Measurements from ENCODE around the gene IQGAP1. TPM values are rescaled to one million over a fixed set of nuclear protein-coding genes. Genes with fewer than 3 reads are reported as not detected.

Gene IQGAP1
- total RNA-seq, 1 experiment from 2014 or later = 113 TPM

DNA sequence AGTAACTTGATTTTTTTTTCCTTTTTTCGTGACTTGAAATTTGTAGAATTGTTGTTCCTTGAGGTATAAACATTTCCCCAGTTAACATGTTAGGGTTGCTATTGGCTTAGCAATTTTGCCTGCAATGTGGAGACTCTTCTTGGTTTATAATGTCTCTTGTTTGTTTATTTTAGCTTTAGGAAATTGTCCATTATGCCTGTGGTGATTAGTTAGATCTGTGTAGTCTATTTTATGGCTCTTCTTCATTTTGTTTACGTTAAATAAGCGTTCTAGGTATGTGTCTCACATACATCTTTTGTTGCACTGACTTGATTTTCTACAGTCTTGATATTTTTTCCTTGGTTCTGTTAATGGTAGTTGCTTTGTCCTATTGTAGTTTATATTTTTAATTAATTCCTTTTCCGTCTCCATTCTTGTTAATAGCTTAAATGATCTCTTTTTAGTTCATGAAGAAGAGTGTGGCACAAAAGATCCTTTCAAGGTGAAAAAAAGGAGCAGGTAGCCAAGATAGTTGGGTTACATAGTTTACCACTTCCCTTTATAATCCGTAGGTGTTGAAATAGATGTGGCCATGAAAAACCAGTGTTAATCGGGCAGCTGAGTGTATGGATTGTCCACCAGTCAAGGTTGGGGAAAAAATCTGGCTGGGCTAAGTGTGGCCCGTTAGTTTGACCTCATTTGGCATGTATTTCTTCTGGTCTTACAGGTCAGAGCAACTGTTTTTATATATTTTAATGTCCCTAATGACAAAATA lies 12.1 kb downstream of the IQGAP1 start:
- CTCF ChIA-PET = no interaction called here
- POLR2A ChIA-PET = interaction anchor here (2.1 kb wide), 1 partner anchor 12 kb away, joined by 13 read pairs; the partner anchor contains the start of gene IQGAP1
- Histone ChIP-seq H3K9me2 (ENCODE audit: insufficient read depth) (no peaks in the 10 kb centered on the region), H3K4me2 (ENCODE audit: low read length) (peak overlapping the region; percentile 81), H3K4me3 (replicated peaks in 1 of 2; ENCODE audit: low read depth in 1 of 2, low read length in 2 of 2) (peak overlapping the region; percentile 22 to 50), H3K79me2 (ENCODE audit: insufficient read depth, low read length) (peaks cover 93% of the 10 kb centered on the region), H3K27me3 (ENCODE audit: insufficient read depth, low read length) (no peaks in the 10 kb centered on the region), H3K4me1 (ENCODE audit: control insufficient read depth in 1 of 2, insufficient read depth in 2 of 2, low read length in 2 of 2) (peaks cover 46 to 51% of the 10 kb centered on the region in 2 experiments), H2AFZ (ENCODE audit: low read depth, low read length, poor library complexity, severe bottlenecking) (no peak overlapping the region), H3K27ac (ENCODE audit: low read depth, low read length) (peak overlapping the region; percentile 76), H3K36me3 (ENCODE audit: control insufficient read depth in 1 of 2, insufficient read depth in 2 of 2, low read length in 2 of 2) (no peaks in the 10 kb centered on the region), H3K9me3 (ENCODE audit: control insufficient read depth in 1 of 2, insufficient read depth in 1 of 2, low read depth in 1 of 2, low read length in 2 of 2) (no peaks in the 10 kb centered on the region), H4K20me1 (ENCODE audit: insufficient read depth) (no peaks in the 10 kb centered on the region), H3K9ac (ENCODE audit: low read length) (peak overlapping the region; percentile 60)
- BruUV-seq (replicated peaks) = TSS peak; percentile 62
- ATAC-seq (peak; percentile 59), DNase-seq (ENCODE audit: low read depth, low spot score) (no peak)
- intact Hi-C loops (cut with micrococcal nuclease) = loop anchor here (1.0 kb wide), 1 partner anchor 12 kb away; the partner anchor contains the start of gene IQGAP1
- RAD21 ChIA-PET (ENCODE audit: low non-redundant PET in 1 of 2, low total read pairs in 2 of 2, uncharacterized antibody in 2 of 2, unreplicated experiment in 2 of 2) = interaction anchor here in 1 of 2 experiments (1.0 kb wide), 1 partner anchor 12 kb away, joined by 3 read pairs; the partner anchor contains the start of gene IQGAP1
- TF ChIP-seq, protein P1, sequence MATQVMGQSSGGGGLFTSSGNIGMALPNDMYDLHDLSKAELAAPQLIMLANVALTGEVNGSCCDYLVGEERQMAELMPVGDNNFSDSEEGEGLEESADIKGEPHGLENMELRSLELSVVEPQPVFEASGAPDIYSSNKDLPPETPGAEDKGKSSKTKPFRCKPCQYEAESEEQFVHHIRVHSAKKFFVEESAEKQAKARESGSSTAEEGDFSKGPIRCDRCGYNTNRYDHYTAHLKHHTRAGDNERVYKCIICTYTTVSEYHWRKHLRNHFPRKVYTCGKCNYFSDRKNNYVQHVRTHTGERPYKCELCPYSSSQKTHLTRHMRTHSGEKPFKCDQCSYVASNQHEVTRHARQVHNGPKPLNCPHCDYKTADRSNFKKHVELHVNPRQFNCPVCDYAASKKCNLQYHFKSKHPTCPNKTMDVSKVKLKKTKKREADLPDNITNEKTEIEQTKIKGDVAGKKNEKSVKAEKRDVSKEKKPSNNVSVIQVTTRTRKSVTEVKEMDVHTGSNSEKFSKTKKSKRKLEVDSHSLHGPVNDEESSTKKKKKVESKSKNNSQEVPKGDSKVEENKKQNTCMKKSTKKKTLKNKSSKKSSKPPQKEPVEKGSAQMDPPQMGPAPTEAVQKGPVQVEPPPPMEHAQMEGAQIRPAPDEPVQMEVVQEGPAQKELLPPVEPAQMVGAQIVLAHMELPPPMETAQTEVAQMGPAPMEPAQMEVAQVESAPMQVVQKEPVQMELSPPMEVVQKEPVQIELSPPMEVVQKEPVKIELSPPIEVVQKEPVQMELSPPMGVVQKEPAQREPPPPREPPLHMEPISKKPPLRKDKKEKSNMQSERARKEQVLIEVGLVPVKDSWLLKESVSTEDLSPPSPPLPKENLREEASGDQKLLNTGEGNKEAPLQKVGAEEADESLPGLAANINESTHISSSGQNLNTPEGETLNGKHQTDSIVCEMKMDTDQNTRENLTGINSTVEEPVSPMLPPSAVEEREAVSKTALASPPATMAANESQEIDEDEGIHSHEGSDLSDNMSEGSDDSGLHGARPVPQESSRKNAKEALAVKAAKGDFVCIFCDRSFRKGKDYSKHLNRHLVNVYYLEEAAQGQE (IDR thresholded peaks at IDR 0.05; ENCODE audit: low read depth) = no peak
- TF ChIP-seq FOSL1 (IDR thresholded peaks at IDR 0.05; ENCODE audit: low read depth) (peak; percentile 3; the same call in 1 of the 2 replicates), CEBPB (IDR thresholded peaks at IDR 0.05; ENCODE audit: low read depth) (0 out of 2 replicates have a peak, but pooled peaks have one; percentile 16), POLR2A (IDR thresholded peaks at IDR 0.05; ENCODE audit: borderline replicate concordance, extremely low read depth, insufficient read depth, insufficient read length) (no peak)
